Type B pancreatic cell (in vitro differentiated cells): Measurements from ENCODE around the gene UCHL3. TPM values are rescaled to one million over a fixed set of nuclear protein-coding genes. Genes with fewer than 3 reads are reported as not detected.
A peak's percentile ranks its signal among the peaks of the same experiment; 100 is the strongest.

Source experiments
- DNase-seq: peaks from one replicate; pipeline ENCODE4 v3.0.0; 2021; ENCODE audit warnings: mixed read lengths; ENCODE audit not compliant: unreplicated experiment; ENCODE audit errors: extremely low spot score
- H3K27ac Mint-ChIP-seq: 2 replicates; pipeline ENCODE4 v1.8.0; 2021; ENCODE audit warnings: mild to moderate bottlenecking, mixed read lengths
- H3K27me3 Mint-ChIP-seq: 2 replicates; pipeline ENCODE4 v1.8.0; 2021; ENCODE audit warnings: mixed read lengths
- H3K36me3 Mint-ChIP-seq: 2 replicates; pipeline ENCODE4 v1.8.0; 2021; ENCODE audit warnings: mixed read lengths
- H3K4me1 Mint-ChIP-seq: one replicate; pipeline ENCODE4 v1.8.0; 2021; ENCODE audit warnings: mixed read lengths; ENCODE audit not compliant: unreplicated experiment
- H3K4me3 Mint-ChIP-seq: 2 replicates; pipeline ENCODE4 v1.8.0; 2021; ENCODE audit warnings: mild to moderate bottlenecking, mixed read lengths
- H3K9me3 Mint-ChIP-seq: 2 replicates; pipeline ENCODE4 v1.8.0; 2021; ENCODE audit warnings: mixed read lengths
- CTCF ChIP-seq: fragments of 200-600 bp; sonication (generic); conservative IDR thresholded peaks from 2 replicates; pipeline ENCODE4 v1.5.0; 2021; ENCODE audit warnings: antibody characterized with exemption, mild to moderate bottlenecking
- total RNA-seq: library from RNA; stranded (reverse); gene quantifications from 2 replicates; pipeline ENCODE4 v1.2.1, GENCODE V29; 2021; ENCODE audit warnings: low replicate concordance

UCHL3 gene
- total RNA-seq, 1 donor from 2014 or later = 31.1 TPM

GRCh38 chr13:75612354-75612753 lies 62.8 kb downstream of the UCHL3 start:
- Mint-ChIP-seq H3K36me3 (peaks cover 4% of the 10 kb centered on the region), H3K27ac (peak overlapping the region; percentile 28), H3K4me1 (no peaks in the 10 kb centered on the region), H3K4me3 (no peak overlapping the region), H3K27me3 (no peaks in the 10 kb centered on the region), H3K9me3 (peaks cover 4% of the 10 kb centered on the region)
- no peak for TF ChIP-seq CTCF
- no peak for DNase-seq

DNA sequence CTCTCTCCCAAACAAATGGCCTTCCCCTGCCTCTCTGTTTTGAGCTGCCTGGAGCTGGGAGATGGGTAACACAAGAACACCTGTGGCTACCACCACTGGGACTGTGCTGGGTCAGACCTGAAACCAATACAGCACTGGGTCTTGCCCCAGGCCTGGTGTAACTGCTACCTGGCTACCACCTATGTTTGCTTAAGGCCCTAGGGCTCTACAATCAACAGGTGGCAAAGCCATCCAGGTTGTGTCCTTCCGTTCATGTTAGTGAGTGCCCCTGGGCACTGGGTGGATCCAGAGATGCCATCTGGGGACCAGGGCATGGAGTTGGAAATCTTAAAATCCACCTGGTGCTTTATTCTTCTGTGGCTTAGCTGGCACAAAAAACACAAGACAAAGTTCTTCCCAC lies 67.6 kb downstream of the UCHL3 start:
- H3K4me3 Mint-ChIP-seq = no peak overlapping the region
- H3K4me1 Mint-ChIP-seq = no peaks in the 10 kb centered on the region
- no peaks in the 10 kb centered on the region for H3K9me3 Mint-ChIP-seq
- H3K27ac Mint-ChIP-seq = no peak overlapping the region
- DNase-seq = no peak
- TF ChIP-seq CTCF = no peak
- H3K36me3 Mint-ChIP-seq = peaks cover 4% of the 10 kb centered on the region
- no peaks in the 10 kb centered on the region for H3K27me3 Mint-ChIP-seq

- Mint-ChIP-seq H3K36me3 (peaks cover 4% of the 10 kb centered on the region), H3K9me3 (no peaks in the 10 kb centered on the region), H3K27me3 (no peaks in the 10 kb centered on the region), H3K27ac (no peak overlapping the region), H3K4me3 (no peak overlapping the region), H3K4me1 (no peaks in the 10 kb centered on the region)
- no peak for TF ChIP-seq CTCF
- DNase-seq = no peak
Observed at GRCh38 chr13:75618308-75618707, 68.7 kb downstream of the UCHL3 start.

DNA sequence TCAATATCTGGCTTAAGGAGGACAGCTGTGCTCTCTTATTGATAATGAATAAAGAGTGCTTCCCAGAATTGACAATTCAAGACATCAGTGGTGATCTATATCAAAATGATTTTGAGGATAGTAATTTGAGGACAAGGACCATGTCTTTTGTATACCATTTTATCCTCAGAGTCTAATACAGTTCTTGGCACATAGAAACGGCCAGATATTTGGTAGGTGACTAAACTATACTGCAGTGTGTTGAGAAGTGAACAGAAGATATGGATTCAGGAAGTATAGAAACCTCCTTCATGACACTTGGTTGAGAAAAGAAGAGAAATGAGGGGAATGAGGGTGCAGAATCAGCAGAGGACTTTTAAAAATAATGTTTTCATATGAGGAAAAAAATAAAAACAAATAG lies 70.4 kb downstream of the UCHL3 start:
- peaks cover 4% of the 10 kb centered on the region for H3K36me3 Mint-ChIP-seq
- H3K27ac Mint-ChIP-seq = no peak overlapping the region
- no peaks in the 10 kb centered on the region for H3K9me3 Mint-ChIP-seq
- H3K27me3 Mint-ChIP-seq = no peaks in the 10 kb centered on the region
- H3K4me3 Mint-ChIP-seq = no peak overlapping the region
- no peaks in the 10 kb centered on the region for H3K4me1 Mint-ChIP-seq
- DNase-seq = no peak
- no peak for TF ChIP-seq CTCF

DNA sequence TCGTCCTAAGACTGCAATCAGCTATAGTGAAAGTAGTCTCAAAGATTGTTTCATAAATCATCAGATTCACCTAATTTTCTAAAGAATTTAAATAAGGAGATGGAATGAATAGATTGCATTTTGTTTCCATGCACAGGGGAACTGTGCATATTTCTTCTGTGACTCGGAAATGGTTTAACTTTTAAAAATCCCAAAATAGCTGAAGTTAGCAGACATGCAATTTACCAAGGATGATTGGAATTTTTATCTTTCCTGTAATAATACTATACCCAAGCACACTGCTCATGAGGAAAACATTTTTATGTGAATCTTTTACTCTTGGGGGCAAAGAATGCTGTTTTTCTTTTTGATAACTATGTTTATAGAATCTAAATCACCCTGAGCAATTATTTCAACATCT lies 71.6 kb downstream of the UCHL3 start:
- Mint-ChIP-seq H3K27ac (no peak overlapping the region), H3K27me3 (no peaks in the 10 kb centered on the region), H3K4me3 (no peak overlapping the region), H3K4me1 (no peaks in the 10 kb centered on the region), H3K36me3 (peaks cover 4% of the 10 kb centered on the region), H3K9me3 (no peaks in the 10 kb centered on the region)
- DNase-seq = no peak
- TF ChIP-seq CTCF = no peak

- Mint-ChIP-seq H3K27ac (no peak overlapping the region), H3K9me3 (no peaks in the 10 kb centered on the region), H3K4me3 (no peak overlapping the region)
Observed at GRCh38 chr13:75628801-75629200, 79.2 kb downstream of the UCHL3 start.

More at GRCh38 chr13:75628801-75629200, 79.2 kb downstream of the UCHL3 start:
- peaks cover 6% of the 10 kb centered on the region for H3K36me3 Mint-ChIP-seq
- no peaks in the 10 kb centered on the region for H3K27me3 Mint-ChIP-seq
- DNase-seq = no peak
- TF ChIP-seq CTCF = no peak
- H3K4me1 Mint-ChIP-seq = peaks cover 5% of the 10 kb centered on the region
